GM19025 (cell line): ENCODE measurements around the gene NFATC4.

ENCODE experiments used
- ATAC-seq: cut with Tn5 transposase; IDR thresholded peaks from one replicate; pipeline ENCODE4 v1.9.1; 2021; ENCODE audit warnings: mild to moderate bottlenecking, low read depth, moderate library complexity; ENCODE audit not compliant: unreplicated experiment

NFATC4 gene

GRCh38 chr14:24426150-24426911 lies 58.3 kb downstream of the NFATC4 start:
- ATAC-seq = no peak

- no peak for ATAC-seq
These were observed 59.0 kb downstream of the NFATC4 start for GRCh38 chr14:24426912-24427536.

- no peak for ATAC-seq
These were observed 59.8 kb downstream of the NFATC4 start for GRCh38 chr14:24427537-24428508.

GRCh38 chr14:24428628-24429394 lies 60.8 kb downstream of the NFATC4 start:
- no peak for ATAC-seq
